Liver (tissue), 9 donors: ENCODE measurements around the gene CD81. TPM values are rescaled to one million over a fixed set of nuclear protein-coding genes. Genes with fewer than 3 reads are reported as not detected.

ENCODE experiments used
- DNase-seq: peaks from one replicate; pipeline ENCODE4 v3.0.0-alpha.2; 2017; ENCODE audit warnings: low spot score
- H3K27ac ChIP-seq, 2 donors: one replicate each; pipeline ENCODE4 v1.7.0; 2013; ENCODE audit warnings: inconsistent platforms in 2 of 2, low read length in 2 of 2, control low read depth in 1 of 2, low read depth in 1 of 2, mild to moderate bottlenecking in 1 of 2
- H3K27me3 ChIP-seq, 4 donors: one replicate each; pipeline versions ENCODE4 v1.6.1 to v1.7.0; 2013; ENCODE audit warnings: low read length in 3 of 4, inconsistent platforms in 1 of 4, mild to moderate bottlenecking in 1 of 4, moderate library complexity in 1 of 4; ENCODE audit not compliant: control insufficient read depth in 4 of 4, insufficient read depth in 4 of 4
- H3K36me3 ChIP-seq, 4 donors: one replicate each; pipeline versions ENCODE4 v1.6.1 to v1.7.0; 2013; ENCODE audit warnings: low read length in 3 of 4, mild to moderate bottlenecking in 3 of 4, low read depth in 1 of 4, moderate library complexity in 1 of 4; ENCODE audit not compliant: control insufficient read depth in 4 of 4, insufficient read depth in 3 of 4
- H3K4me1 ChIP-seq, 4 donors: one replicate each; pipeline versions ENCODE4 v1.6.1 to v1.7.0; 2013; ENCODE audit warnings: low read length in 3 of 4, mild to moderate bottlenecking in 3 of 4, moderate library complexity in 1 of 4; ENCODE audit not compliant: control insufficient read depth in 4 of 4, insufficient read depth in 4 of 4
- H3K4me3 ChIP-seq, 3 donors: one replicate each; pipeline versions ENCODE4 v1.6.1 to v1.7.0; 2013; ENCODE audit warnings: low read length in 3 of 3, control low read depth in 1 of 3, low read depth in 1 of 3, mild to moderate bottlenecking in 1 of 3
- H3K9ac ChIP-seq, 2 donors: one replicate each; pipeline ENCODE4 v1.7.0; 2013; ENCODE audit warnings: low read length in 2 of 2, mild to moderate bottlenecking in 2 of 2, moderate library complexity in 2 of 2, control low read depth in 1 of 2, low read depth in 1 of 2
- H3K9me3 ChIP-seq, 4 donors: one replicate each; pipeline versions ENCODE4 v1.6.1 to v1.7.0; 2013; ENCODE audit warnings: low read length in 3 of 4; ENCODE audit not compliant: control insufficient read depth in 4 of 4
- EGR1 ChIP-seq, 2 donors: IDR thresholded peaks; 2 replicates each; pipeline ENCODE4 v1.6.1; 2016 to 2018; ENCODE audit warnings: antibody characterized with exemption in 2 of 2, low read depth in 2 of 2
- FOXA1 ChIP-seq: IDR thresholded peaks from 2 replicates; pipeline ENCODE4 v1.6.1; 2016; ENCODE audit warnings: antibody characterized with exemption
- FOXA2 ChIP-seq: IDR thresholded peaks from 2 replicates; pipeline ENCODE4 v1.6.1; 2016; ENCODE audit warnings: antibody characterized with exemption
- GABPA ChIP-seq, 2 donors: IDR thresholded peaks in 1 of 2; conservative IDR thresholded peaks in 1 of 2; 2 replicates each; pipeline ENCODE4 v1.6.1; 2016; ENCODE audit warnings: antibody characterized with exemption in 2 of 2, mild to moderate bottlenecking in 1 of 2, moderate library complexity in 1 of 2
- HNF4A ChIP-seq, 2 donors: conservative IDR thresholded peaks; 2 replicates each; pipeline ENCODE4 v1.6.1; 2016; ENCODE audit warnings: antibody characterized with exemption in 2 of 2, mild to moderate bottlenecking in 2 of 2
- HNF4G ChIP-seq: IDR thresholded peaks from 2 replicates; pipeline ENCODE4 v1.6.1; 2016; ENCODE audit warnings: antibody characterized with exemption
- JUND ChIP-seq, 2 donors: IDR thresholded peaks; 2 replicates each; pipeline ENCODE4 v1.6.1; 2016; ENCODE audit warnings: antibody characterized with exemption in 2 of 2
- NR2F2 ChIP-seq: IDR thresholded peaks from 2 replicates; pipeline ENCODE4 v1.6.1; 2016; ENCODE audit warnings: antibody characterized with exemption
- RAD21 ChIP-seq, 2 donors: IDR thresholded peaks; 2 replicates each; pipeline ENCODE4 v1.6.1; 2016; ENCODE audit warnings: antibody characterized with exemption in 2 of 2, mild to moderate bottlenecking in 2 of 2
- RXRA ChIP-seq, 2 donors: IDR thresholded peaks; 2 replicates each; pipeline ENCODE4 v1.6.1; 2017 to 2018; ENCODE audit warnings: antibody characterized with exemption in 2 of 2, mild to moderate bottlenecking in 1 of 2
- SP1 ChIP-seq: IDR thresholded peaks from 2 replicates; pipeline ENCODE4 v1.6.1; 2018; ENCODE audit warnings: antibody characterized with exemption, mild to moderate bottlenecking
- TAF1 ChIP-seq: conservative IDR thresholded peaks from 2 replicates; pipeline ENCODE4 v1.6.1; 2016; ENCODE audit warnings: antibody characterized with exemption, mild to moderate bottlenecking
- YY1 ChIP-seq: IDR thresholded peaks from 2 replicates; pipeline ENCODE4 v1.6.1; 2016; ENCODE audit warnings: antibody characterized with exemption, mild to moderate bottlenecking
- WGBS: extraction: QIAGEN DNeasy Blood & Tissue Kit; methylation state at CpG from one replicate; pipeline ENCODE4 v1.1.7; 2013; 5-methylcytosine and 5-hydroxymethylcytosine counted together
- polyA plus RNA-seq, 2 donors: library from polyadenylated mRNA; stranded (reverse) in 1 of 2; unstranded in 1 of 2; fragments of 200-250 nt in 1 of 2; fragments of >200 nt in 1 of 2; fragmentation: Nextera tagmentation in 1 of 2; extraction: Ambion mirVana in 1 of 2; gene quantifications; one replicate each; pipeline versions ENCODE4 v1.2.1 to v1.2.3, GENCODE V29; 2013 to 2015
- total RNA-seq, 2 donors: library from RNA; depleted of rRNA; stranded (reverse); fragments of >200 nt; gene quantifications; one replicate each; pipeline ENCODE4 v1.2.3, GENCODE V29; 2014
- TF ChIP-seq, protein P1 (sequence below): IDR thresholded peaks from 2 replicates; pipeline ENCODE4 v1.6.1; 2016; ENCODE audit warnings: antibody characterized with exemption
- TF ChIP-seq, protein P2 (sequence below): IDR thresholded peaks from 2 replicates; pipeline ENCODE4 v1.6.1; 2016; ENCODE audit warnings: antibody characterized with exemption
- TF ChIP-seq, protein P3 (sequence below): fragments of 150-350 bp; IDR thresholded peaks from 2 replicates; pipeline ENCODE4 v1.5.1; 2017; ENCODE audit warnings: improper control_type of control experiment, low read depth, low read length; ENCODE audit not compliant: missing input control
- TF ChIP-seq, protein P4 (sequence below): IDR thresholded peaks from 2 replicates; pipeline ENCODE4 v1.6.1; 2016; ENCODE audit warnings: antibody characterized with exemption, mild to moderate bottlenecking
- donor health status: healthy.
- donor health status: healthy.
- donor health status: healthy.
- donor health status: healthy.
- donor health status: healthy.

Gene CD81
- total and polyA plus RNA-seq, 4 donors: 76.9 to 712 (median 164) TPM

DNA sequence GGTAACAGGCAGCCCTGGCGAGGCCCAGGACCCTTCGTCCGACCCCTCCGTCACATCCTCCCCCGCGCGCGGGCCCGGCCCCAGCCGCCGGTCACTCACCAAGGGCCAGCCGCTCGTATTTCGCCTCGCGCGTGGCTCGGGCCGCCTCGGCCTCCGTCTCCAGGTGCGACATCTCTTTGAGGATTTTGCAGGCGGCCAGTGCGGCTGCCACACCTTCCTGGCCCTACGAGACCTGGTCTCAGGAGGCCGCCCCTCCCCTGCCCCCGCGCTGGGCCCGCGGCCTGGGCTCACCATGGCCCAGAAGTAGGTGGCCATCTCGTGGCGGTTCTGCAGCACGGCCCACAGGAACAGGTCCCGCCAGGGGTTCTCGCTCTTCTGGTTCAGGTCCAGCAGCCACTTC lies 37.5 kb downstream of the CD81 start:
- no peaks in the 10 kb centered on the region for H3K4me1 ChIP-seq
- no peak overlapping the region for H3K4me3 ChIP-seq
- no peak for DNase-seq
- WGBS: 96% methylated on average over 35 of the region's 35 CpGs
- H3K9me3 ChIP-seq: no peaks in the 10 kb centered on the region
- TF ChIP-seq HNF4G (no peak), EGR1 (IDR thresholded peaks at IDR 0.05; ENCODE audit: low read depth in 2 of 2) (no peak), HNF4A (conservative IDR thresholded peaks at IDR 0.05) (no peak), FOXA2 (no peak), SP1 (no peak)
- TF ChIP-seq, protein P1, sequence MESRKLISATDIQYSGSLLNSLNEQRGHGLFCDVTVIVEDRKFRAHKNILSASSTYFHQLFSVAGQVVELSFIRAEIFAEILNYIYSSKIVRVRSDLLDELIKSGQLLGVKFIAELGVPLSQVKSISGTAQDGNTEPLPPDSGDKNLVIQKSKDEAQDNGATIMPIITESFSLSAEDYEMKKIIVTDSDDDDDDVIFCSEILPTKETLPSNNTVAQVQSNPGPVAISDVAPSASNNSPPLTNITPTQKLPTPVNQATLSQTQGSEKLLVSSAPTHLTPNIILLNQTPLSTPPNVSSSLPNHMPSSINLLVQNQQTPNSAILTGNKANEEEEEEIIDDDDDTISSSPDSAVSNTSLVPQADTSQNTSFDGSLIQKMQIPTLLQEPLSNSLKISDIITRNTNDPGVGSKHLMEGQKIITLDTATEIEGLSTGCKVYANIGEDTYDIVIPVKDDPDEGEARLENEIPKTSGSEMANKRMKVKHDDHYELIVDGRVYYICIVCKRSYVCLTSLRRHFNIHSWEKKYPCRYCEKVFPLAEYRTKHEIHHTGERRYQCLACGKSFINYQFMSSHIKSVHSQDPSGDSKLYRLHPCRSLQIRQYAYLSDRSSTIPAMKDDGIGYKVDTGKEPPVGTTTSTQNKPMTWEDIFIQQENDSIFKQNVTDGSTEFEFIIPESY: no peak
- TF ChIP-seq, protein P2, sequence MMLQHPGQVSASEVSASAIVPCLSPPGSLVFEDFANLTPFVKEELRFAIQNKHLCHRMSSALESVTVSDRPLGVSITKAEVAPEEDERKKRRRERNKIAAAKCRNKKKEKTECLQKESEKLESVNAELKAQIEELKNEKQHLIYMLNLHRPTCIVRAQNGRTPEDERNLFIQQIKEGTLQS: no peak
- TF ChIP-seq, protein P3, sequence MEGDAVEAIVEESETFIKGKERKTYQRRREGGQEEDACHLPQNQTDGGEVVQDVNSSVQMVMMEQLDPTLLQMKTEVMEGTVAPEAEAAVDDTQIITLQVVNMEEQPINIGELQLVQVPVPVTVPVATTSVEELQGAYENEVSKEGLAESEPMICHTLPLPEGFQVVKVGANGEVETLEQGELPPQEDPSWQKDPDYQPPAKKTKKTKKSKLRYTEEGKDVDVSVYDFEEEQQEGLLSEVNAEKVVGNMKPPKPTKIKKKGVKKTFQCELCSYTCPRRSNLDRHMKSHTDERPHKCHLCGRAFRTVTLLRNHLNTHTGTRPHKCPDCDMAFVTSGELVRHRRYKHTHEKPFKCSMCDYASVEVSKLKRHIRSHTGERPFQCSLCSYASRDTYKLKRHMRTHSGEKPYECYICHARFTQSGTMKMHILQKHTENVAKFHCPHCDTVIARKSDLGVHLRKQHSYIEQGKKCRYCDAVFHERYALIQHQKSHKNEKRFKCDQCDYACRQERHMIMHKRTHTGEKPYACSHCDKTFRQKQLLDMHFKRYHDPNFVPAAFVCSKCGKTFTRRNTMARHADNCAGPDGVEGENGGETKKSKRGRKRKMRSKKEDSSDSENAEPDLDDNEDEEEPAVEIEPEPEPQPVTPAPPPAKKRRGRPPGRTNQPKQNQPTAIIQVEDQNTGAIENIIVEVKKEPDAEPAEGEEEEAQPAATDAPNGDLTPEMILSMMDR: no peak
- TF ChIP-seq, protein P4, sequence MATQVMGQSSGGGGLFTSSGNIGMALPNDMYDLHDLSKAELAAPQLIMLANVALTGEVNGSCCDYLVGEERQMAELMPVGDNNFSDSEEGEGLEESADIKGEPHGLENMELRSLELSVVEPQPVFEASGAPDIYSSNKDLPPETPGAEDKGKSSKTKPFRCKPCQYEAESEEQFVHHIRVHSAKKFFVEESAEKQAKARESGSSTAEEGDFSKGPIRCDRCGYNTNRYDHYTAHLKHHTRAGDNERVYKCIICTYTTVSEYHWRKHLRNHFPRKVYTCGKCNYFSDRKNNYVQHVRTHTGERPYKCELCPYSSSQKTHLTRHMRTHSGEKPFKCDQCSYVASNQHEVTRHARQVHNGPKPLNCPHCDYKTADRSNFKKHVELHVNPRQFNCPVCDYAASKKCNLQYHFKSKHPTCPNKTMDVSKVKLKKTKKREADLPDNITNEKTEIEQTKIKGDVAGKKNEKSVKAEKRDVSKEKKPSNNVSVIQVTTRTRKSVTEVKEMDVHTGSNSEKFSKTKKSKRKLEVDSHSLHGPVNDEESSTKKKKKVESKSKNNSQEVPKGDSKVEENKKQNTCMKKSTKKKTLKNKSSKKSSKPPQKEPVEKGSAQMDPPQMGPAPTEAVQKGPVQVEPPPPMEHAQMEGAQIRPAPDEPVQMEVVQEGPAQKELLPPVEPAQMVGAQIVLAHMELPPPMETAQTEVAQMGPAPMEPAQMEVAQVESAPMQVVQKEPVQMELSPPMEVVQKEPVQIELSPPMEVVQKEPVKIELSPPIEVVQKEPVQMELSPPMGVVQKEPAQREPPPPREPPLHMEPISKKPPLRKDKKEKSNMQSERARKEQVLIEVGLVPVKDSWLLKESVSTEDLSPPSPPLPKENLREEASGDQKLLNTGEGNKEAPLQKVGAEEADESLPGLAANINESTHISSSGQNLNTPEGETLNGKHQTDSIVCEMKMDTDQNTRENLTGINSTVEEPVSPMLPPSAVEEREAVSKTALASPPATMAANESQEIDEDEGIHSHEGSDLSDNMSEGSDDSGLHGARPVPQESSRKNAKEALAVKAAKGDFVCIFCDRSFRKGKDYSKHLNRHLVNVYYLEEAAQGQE: no peak
- no peaks in the 10 kb centered on the region for H3K36me3 ChIP-seq
- H3K9ac ChIP-seq: no peak overlapping the region
- H3K27ac ChIP-seq: no peak overlapping the region
- no peaks in the 10 kb centered on the region for H3K27me3 ChIP-seq

DNA sequence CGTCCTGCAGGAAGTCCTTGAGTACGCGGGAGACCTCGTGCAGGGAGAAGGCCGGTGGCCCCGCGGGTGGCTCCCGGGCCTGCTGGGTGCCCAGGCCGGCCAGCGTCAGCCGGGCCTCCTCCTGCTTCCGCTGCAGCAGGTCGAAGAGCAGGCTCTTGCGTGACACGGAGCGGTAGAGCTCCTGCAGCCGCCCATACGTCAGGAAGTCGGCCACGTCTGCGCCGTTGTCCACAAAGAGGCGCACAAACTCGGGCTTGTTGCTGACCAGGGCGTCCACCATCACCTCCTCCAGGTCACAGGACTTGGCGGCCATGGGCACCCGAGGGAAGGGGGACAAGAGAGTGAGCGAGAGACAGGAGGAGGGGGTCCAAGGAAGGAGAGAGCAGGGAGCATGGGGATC lies 38.1 kb downstream of the CD81 start:
- Histone ChIP-seq H3K27me3 (no peaks in the 10 kb centered on the region), H3K4me3 (no peak overlapping the region), H3K9ac (no peak overlapping the region), H3K36me3 (no peaks in the 10 kb centered on the region), H3K4me1 (peaks cover 0 to 5% (median 0%) of the 10 kb centered on the region in 4 donors), H3K9me3 (no peaks in the 10 kb centered on the region), H3K27ac (no peak overlapping the region)
- 91% methylated on average over 28 of the region's 28 CpGs for WGBS
- DNase-seq: no peak
- TF ChIP-seq TAF1 (no peak), GABPA (IDR thresholded peaks at IDR 0.05 in 1 of 2, conservative IDR thresholded peaks at IDR 0.05 in 1 of 2) (no peak), FOXA1 (no peak), NR2F2 (no peak), YY1 (no peak), FOXA2 (no peak), JUND (IDR thresholded peaks at IDR 0.05) (no peak), EGR1 (IDR thresholded peaks at IDR 0.05; ENCODE audit: low read depth in 2 of 2) (no peak), RAD21 (IDR thresholded peaks at IDR 0.05) (no peak), RXRA (IDR thresholded peaks at IDR 0.05) (no peak), HNF4A (conservative IDR thresholded peaks at IDR 0.05) (no peak), SP1 (no peak)
- TF ChIP-seq, protein P2: no peak
